ENCODE measurements around the gene GIMAP1.

Gene GIMAP1

GRCh38 chr7:150723467-150723866 lies 7.1 kb downstream of the GIMAP1 start:
- DNase-seq = no peak

- DNase-seq = no peak
Observed at GRCh38 chr7:150727381-150727780, 11.0 kb downstream of the GIMAP1 start.

- DNase-seq = no peak
Observed at GRCh38 chr7:150728011-150728410, 11.6 kb downstream of the GIMAP1 start.

- no peak for DNase-seq
Observed at GRCh38 chr7:150728609-150729008, 12.2 kb downstream of the GIMAP1 start.

GRCh38 chr7:150731916-150732315 lies 15.5 kb downstream of the GIMAP1 start:
- DNase-seq = no peak

- no peak for DNase-seq
Observed at GRCh38 chr7:150732786-150733481, 16.5 kb downstream of the GIMAP1 start.

- no peak for DNase-seq
Observed at GRCh38 chr7:150733482-150734095, 17.2 kb downstream of the GIMAP1 start.

GRCh38 chr7:150734254-150734653 lies 17.8 kb downstream of the GIMAP1 start:
- DNase-seq = no peak

- no peak for DNase-seq
Observed at GRCh38 chr7:150735596-150736358, 19.4 kb downstream of the GIMAP1 start.

- no peak for DNase-seq
Observed at GRCh38 chr7:150736864-150737263, 20.5 kb downstream of the GIMAP1 start.

GRCh38 chr7:150737265-150738055 lies 21.0 kb downstream of the GIMAP1 start, which contains the start of gene GIMAP5:
GIMAP5 (plus strand) TSS chr7:150737418; CDS start chr7:150740885, 3,467 bp downstream.
- no peak for DNase-seq

- no peak for DNase-seq
Observed at GRCh38 chr7:150738092-150738491, 21.7 kb downstream of the GIMAP1 start.

GRCh38 chr7:150738591-150739001 lies 22.2 kb downstream of the GIMAP1 start:
- no peak for DNase-seq

GRCh38 chr7:150739033-150739432 lies 22.6 kb downstream of the GIMAP1 start:
- DNase-seq = no peak

- no peak for DNase-seq
Observed at GRCh38 chr7:150740053-150740452, 23.6 kb downstream of the GIMAP1 start.

- DNase-seq = no peak
Observed at GRCh38 chr7:150742286-150742968, 26.0 kb downstream of the GIMAP1 start.

- no peak for DNase-seq
Observed at GRCh38 chr7:150744041-150744656, 27.7 kb downstream of the GIMAP1 start.

- no peak for DNase-seq
Observed at GRCh38 chr7:150745086-150745485, 28.7 kb downstream of the GIMAP1 start.

- no peak for DNase-seq
Observed at GRCh38 chr7:150745876-150746275, 29.5 kb downstream of the GIMAP1 start.

- no peak for DNase-seq
Observed at GRCh38 chr7:150746921-150747320, 30.5 kb downstream of the GIMAP1 start.

- no peak for DNase-seq
Observed at GRCh38 chr7:150748376-150748775, 32.0 kb downstream of the GIMAP1 start.

GRCh38 chr7:150751702-150752101 lies 35.3 kb downstream of the GIMAP1 start:
- no peak for DNase-seq
